ENCODE measurements around the gene PGAP6.

DNA sequence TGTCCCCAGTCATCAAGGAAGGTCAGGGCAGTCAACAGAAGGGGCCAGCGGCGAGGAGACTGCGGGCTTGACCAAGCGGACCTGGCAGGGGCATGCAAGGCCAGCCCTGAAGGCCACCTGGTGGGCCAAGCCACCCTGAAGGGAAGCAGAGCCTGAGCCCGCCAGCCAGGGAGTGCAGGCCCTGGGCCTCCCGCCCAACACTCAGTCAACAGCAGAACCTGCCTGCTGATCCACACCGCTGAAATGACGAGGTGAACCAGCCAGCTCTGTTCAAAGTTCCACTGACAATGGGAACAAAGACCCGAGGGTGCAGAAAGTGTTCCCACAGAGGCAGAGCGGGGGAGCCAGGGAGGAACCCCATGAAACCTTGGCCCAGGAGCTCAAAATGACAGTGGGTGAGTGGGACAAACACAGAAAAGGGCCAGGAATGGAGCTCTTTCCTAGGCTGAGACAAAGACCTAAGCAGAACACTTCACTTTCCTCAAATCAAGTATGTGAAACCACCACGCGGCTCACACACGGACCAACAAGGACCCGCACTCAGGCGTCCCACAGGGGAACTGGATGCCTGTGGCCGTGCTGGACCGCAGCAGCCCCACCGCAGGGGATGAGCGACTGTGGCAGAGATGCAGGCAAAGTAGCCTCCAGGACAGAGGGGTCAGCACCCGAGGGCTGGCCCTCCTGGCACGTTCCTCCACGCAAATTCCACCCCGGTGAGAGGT, 41.2 kb downstream of the PGAP6 start:
- TF ChIP-seq POLR2AphosphoS5 (IDR thresholded peaks at IDR 0.05; ENCODE audit: low read depth, low read length) = no peak
- TF ChIP-seq SIN3A (IDR thresholded peaks at IDR 0.05; ENCODE audit: borderline replicate concordance, insufficient read depth, low read depth, low read length) = no peak
- TF ChIP-seq, protein P1, sequence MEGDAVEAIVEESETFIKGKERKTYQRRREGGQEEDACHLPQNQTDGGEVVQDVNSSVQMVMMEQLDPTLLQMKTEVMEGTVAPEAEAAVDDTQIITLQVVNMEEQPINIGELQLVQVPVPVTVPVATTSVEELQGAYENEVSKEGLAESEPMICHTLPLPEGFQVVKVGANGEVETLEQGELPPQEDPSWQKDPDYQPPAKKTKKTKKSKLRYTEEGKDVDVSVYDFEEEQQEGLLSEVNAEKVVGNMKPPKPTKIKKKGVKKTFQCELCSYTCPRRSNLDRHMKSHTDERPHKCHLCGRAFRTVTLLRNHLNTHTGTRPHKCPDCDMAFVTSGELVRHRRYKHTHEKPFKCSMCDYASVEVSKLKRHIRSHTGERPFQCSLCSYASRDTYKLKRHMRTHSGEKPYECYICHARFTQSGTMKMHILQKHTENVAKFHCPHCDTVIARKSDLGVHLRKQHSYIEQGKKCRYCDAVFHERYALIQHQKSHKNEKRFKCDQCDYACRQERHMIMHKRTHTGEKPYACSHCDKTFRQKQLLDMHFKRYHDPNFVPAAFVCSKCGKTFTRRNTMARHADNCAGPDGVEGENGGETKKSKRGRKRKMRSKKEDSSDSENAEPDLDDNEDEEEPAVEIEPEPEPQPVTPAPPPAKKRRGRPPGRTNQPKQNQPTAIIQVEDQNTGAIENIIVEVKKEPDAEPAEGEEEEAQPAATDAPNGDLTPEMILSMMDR (IDR thresholded peaks at IDR 0.05) = no peak
- no peak for TF ChIP-seq TCF7L2 (IDR thresholded peaks at IDR 0.05; ENCODE audit: low read depth, low read length)
- TF ChIP-seq, protein P2, sequence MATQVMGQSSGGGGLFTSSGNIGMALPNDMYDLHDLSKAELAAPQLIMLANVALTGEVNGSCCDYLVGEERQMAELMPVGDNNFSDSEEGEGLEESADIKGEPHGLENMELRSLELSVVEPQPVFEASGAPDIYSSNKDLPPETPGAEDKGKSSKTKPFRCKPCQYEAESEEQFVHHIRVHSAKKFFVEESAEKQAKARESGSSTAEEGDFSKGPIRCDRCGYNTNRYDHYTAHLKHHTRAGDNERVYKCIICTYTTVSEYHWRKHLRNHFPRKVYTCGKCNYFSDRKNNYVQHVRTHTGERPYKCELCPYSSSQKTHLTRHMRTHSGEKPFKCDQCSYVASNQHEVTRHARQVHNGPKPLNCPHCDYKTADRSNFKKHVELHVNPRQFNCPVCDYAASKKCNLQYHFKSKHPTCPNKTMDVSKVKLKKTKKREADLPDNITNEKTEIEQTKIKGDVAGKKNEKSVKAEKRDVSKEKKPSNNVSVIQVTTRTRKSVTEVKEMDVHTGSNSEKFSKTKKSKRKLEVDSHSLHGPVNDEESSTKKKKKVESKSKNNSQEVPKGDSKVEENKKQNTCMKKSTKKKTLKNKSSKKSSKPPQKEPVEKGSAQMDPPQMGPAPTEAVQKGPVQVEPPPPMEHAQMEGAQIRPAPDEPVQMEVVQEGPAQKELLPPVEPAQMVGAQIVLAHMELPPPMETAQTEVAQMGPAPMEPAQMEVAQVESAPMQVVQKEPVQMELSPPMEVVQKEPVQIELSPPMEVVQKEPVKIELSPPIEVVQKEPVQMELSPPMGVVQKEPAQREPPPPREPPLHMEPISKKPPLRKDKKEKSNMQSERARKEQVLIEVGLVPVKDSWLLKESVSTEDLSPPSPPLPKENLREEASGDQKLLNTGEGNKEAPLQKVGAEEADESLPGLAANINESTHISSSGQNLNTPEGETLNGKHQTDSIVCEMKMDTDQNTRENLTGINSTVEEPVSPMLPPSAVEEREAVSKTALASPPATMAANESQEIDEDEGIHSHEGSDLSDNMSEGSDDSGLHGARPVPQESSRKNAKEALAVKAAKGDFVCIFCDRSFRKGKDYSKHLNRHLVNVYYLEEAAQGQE (IDR thresholded peaks at IDR 0.05; ENCODE audit: insufficient read depth in 1 of 2, low read depth in 2 of 2, low read length in 1 of 2) = no peak
